CD4-positive, alpha-beta memory T cell (primary cell): ENCODE results near the gene ZDHHC23. TPM values are rescaled to one million over a fixed set of nuclear protein-coding genes. Genes with fewer than 3 reads are reported as not detected.

ENCODE experiments used
- CTCF ChIA-PET: fragments of 350-600 bp; sonication (Branson Sonifier 250); formaldehyde crosslinking; loops from one replicate; lab custom pipeline; 2021; ENCODE audit warnings: inconsistent platforms; ENCODE audit not compliant: partially characterized antibody; lab: Charles Lee
- POLR2A ChIA-PET: fragments of 350-600 bp; sonication (Branson Sonifier 250); formaldehyde crosslinking; loops from one replicate; lab custom pipeline; 2021; ENCODE audit not compliant: partially characterized antibody; lab: Charles Lee
- DNase-seq, 5 donors: peaks; one replicate each; pipeline versions ENCODE4 v3.0.0 to v3.0.0-alpha.2; 2020 to 2022; ENCODE audit warnings: mixed read lengths in 1 of 5
- H3K27ac ChIP-seq: one replicate; pipeline ENCODE4 v1.7.0; 2013; ENCODE audit warnings: low read depth, low read length
- H3K27me3 ChIP-seq: 2 replicates; pipeline ENCODE4 v1.7.0; 2013; ENCODE audit warnings: mild to moderate bottlenecking, low read length, moderate library complexity; ENCODE audit not compliant: insufficient read depth
- H3K36me3 ChIP-seq: 2 replicates; pipeline ENCODE4 v1.7.0; 2013; ENCODE audit warnings: mild to moderate bottlenecking, low read length, moderate library complexity; ENCODE audit not compliant: insufficient read depth
- H3K4me1 ChIP-seq: 2 replicates; pipeline ENCODE4 v1.7.0; 2013; ENCODE audit warnings: mild to moderate bottlenecking, low read length, moderate library complexity; ENCODE audit not compliant: insufficient read depth
- H3K4me3 ChIP-seq, 2 donors: one replicate each; pipeline ENCODE4 v1.7.0; 2013; ENCODE audit warnings: low read length in 2 of 2, mild to moderate bottlenecking in 1 of 2
- H3K9me3 ChIP-seq, 2 donors: one replicate each; pipeline ENCODE4 v1.7.0; 2013; ENCODE audit warnings: low read length in 2 of 2, control low read depth in 1 of 2; ENCODE audit not compliant: control insufficient read depth in 1 of 2
- H3K27ac Mint-ChIP-seq, 7 donors: one replicate each; pipeline ENCODE4 v1.8.0; 2020 to 2021; ENCODE audit warnings: mixed read lengths in 7 of 7, mild to moderate bottlenecking in 6 of 7, inconsistent platforms in 3 of 7, moderate library complexity in 3 of 7
- H3K27me3 Mint-ChIP-seq, 2 donors: one replicate each; pipeline ENCODE4 v1.8.0; 2020 to 2021; ENCODE audit warnings: mixed read lengths in 2 of 2
- H3K36me3 Mint-ChIP-seq, 2 donors: one replicate each; pipeline ENCODE4 v1.8.0; 2020 to 2021; ENCODE audit warnings: mixed read lengths in 2 of 2, inconsistent platforms in 1 of 2, mild to moderate bottlenecking in 1 of 2
- H3K4me1 Mint-ChIP-seq, 4 donors: one replicate each; pipeline ENCODE4 v1.8.0; 2020 to 2021; ENCODE audit warnings: mixed read lengths in 4 of 4, mild to moderate bottlenecking in 1 of 4
- H3K4me3 Mint-ChIP-seq, 8 donors: one replicate each; pipeline ENCODE4 v1.8.0; 2020 to 2021; ENCODE audit warnings: mixed read lengths in 8 of 8, mild to moderate bottlenecking in 7 of 8, moderate library complexity in 6 of 8, inconsistent platforms in 3 of 8
- H3K9me3 Mint-ChIP-seq, 8 donors: one replicate each; pipeline ENCODE4 v1.8.0; 2020 to 2021; ENCODE audit warnings: mixed read lengths in 8 of 8, mild to moderate bottlenecking in 5 of 8, inconsistent platforms in 3 of 8, moderate library complexity in 1 of 8
- intact Hi-C: fragments of 100-400 bp; cut with micrococcal nuclease; formaldehyde crosslinking; loops from one replicate; pipeline ENCODE4 v1.15.1; 2023
- polyA plus RNA-seq, 2 donors: library from polyadenylated mRNA; unstranded; fragments of 300-500 nt; fragmentation: Illumina TruSeq; gene quantifications; one replicate each; pipeline ENCODE4 v1.2.3, GENCODE V29; 2021
- total RNA-seq, 2 experiments: library from RNA; stranded (reverse); gene quantifications; one replicate each; pipeline ENCODE4 v1.2.3, GENCODE V29; 2021

ZDHHC23 gene
- total and polyA plus RNA-seq, 4 experiments from 2014 or later: 0.82 to 7.3 (median 3.1) TPM

DNA sequence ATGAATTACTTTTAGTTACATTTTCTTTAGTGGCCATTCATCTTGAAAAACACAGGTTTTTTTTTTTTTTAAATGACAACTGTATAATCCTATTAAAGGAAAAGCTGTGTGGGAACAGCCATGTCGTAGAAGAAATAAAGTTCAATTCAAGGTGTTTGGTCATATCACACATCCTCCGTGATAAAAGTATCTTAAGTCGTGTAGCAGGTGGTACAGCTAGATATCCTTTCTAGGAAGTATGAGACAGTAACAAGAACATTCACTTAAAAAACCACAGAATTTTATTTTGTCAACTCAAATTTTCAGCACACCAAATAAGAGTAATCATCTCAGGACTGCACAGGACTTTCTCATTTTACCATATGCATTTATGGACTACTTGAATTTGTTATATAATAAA, 16.1 kb downstream of the ZDHHC23 start:
- Mint-ChIP-seq H3K4me3 (no peak overlapping the region), H3K27ac (peak overlapping the region in 1 of 7 donors; percentile 32), H3K4me1 (peaks cover 3 to 10% (median 6%) of the 10 kb centered on the region in 4 donors), H3K27me3 (no peaks in the 10 kb centered on the region), H3K9me3 (peaks cover 0 to 3% (median 0%) of the 10 kb centered on the region in 8 donors), H3K36me3 (peaks cover 18 to 20% of the 10 kb centered on the region in 2 donors)
- no peak overlapping the region for H3K4me3 ChIP-seq
- H3K36me3 ChIP-seq: no peaks in the 10 kb centered on the region
- no peaks in the 10 kb centered on the region for H3K9me3 ChIP-seq
- ChIA-PET POLR2A (no interaction called here), CTCF (no interaction called here)
- no peaks in the 10 kb centered on the region for H3K27me3 ChIP-seq
- H3K4me1 ChIP-seq: no peaks in the 10 kb centered on the region
- no peak overlapping the region for H3K27ac ChIP-seq
- no peak for DNase-seq
- intact Hi-C loops: no loop called here

DNA sequence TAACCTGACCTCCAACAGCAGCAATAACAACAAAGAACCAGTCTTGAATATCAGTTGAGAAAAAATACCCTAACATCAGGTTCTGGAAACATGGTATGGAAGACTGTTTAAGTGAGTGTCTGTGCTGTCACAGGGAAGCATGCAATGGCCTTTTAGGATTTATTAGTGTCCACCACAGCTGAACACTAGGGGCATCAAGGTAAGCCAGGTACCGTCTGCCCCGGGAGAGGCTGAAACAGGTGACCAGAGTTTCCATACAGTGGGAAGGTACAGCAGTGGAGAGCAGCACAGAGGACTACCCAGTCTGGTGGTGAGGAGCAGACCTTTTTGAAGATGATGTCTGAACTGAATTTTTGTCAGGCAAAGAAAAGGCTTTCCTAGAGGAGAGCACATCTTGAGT, 18.4 kb downstream of the ZDHHC23 start:
- Mint-ChIP-seq H3K27ac (no peak overlapping the region), H3K27me3 (no peaks in the 10 kb centered on the region), H3K9me3 (peaks cover 0 to 8% (median under 1%) of the 10 kb centered on the region in 8 donors), H3K4me1 (peaks cover 3 to 10% (median 6%) of the 10 kb centered on the region in 4 donors), H3K4me3 (no peak overlapping the region), H3K36me3 (peaks cover 7 to 18% of the 10 kb centered on the region in 2 donors)
- CTCF ChIA-PET: no interaction called here
- Histone ChIP-seq H3K36me3 (no peaks in the 10 kb centered on the region), H3K27ac (no peak overlapping the region), H3K9me3 (no peaks in the 10 kb centered on the region), H3K4me1 (no peaks in the 10 kb centered on the region), H3K27me3 (no peaks in the 10 kb centered on the region), H3K4me3 (no peak overlapping the region)
- POLR2A ChIA-PET: no interaction called here
- DNase-seq: no peak
- intact Hi-C loops: no loop called here

DNA sequence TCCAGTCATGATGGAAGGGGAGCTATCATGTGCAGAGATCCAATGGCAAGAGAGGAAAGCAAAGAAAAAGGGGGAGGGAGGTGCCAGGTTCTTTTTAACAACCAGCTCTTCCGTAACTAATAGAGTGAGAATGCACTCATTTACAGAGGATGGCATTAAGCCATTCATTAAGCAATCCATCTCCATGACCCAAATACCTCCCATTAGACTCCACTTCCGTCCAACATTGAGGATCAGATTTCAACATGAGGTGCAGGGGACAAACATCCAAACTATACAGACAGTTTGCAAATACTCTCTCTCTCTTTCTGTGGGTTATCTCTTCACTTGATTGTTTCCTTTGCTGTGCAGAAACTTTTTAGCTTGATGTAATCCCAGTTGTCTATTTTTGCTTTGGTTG, 21.2 kb downstream of the ZDHHC23 start:
- H3K27ac Mint-ChIP-seq: no peak overlapping the region
- no peaks in the 10 kb centered on the region for H3K27me3 Mint-ChIP-seq
- CTCF ChIA-PET: no interaction called here
- Histone ChIP-seq H3K27me3 (no peaks in the 10 kb centered on the region), H3K9me3 (peaks cover 0 to 4% of the 10 kb centered on the region in 2 donors), H3K4me3 (no peak overlapping the region), H3K4me1 (no peaks in the 10 kb centered on the region), H3K36me3 (no peaks in the 10 kb centered on the region), H3K27ac (no peak overlapping the region)
- H3K36me3 Mint-ChIP-seq: peaks cover 25 to 42% of the 10 kb centered on the region in 2 donors
- no peak for DNase-seq
- peaks cover 3 to 10% (median 4%) of the 10 kb centered on the region in 4 donors for H3K4me1 Mint-ChIP-seq
- peaks cover 2 to 33% (median 25%) of the 10 kb centered on the region in 8 donors for H3K9me3 Mint-ChIP-seq
- intact Hi-C loops: no loop called here
- POLR2A ChIA-PET: no interaction called here
- H3K4me3 Mint-ChIP-seq: no peak overlapping the region

DNA sequence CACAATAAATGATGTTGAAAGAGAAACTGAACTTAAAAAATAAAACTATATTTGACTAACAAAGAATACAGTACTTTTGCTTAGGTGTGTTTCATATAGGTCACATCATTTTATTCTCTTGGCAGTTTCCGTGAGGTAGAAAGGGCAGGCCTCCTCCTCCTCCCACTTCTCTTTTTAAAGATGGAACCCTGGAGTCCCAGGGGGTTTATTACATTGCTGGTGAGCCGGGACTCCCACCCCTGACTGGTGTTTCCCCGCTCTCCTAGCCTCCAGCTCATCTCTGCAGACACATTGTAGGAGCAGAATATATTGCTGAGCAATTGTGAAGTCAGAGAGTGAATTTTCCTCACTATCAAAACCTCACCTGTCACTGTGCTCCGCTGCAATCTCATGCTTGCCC, 30.0 kb downstream of the ZDHHC23 start:
- H3K27ac Mint-ChIP-seq: no peak overlapping the region
- no peaks in the 10 kb centered on the region for H3K27me3 ChIP-seq

DNA sequence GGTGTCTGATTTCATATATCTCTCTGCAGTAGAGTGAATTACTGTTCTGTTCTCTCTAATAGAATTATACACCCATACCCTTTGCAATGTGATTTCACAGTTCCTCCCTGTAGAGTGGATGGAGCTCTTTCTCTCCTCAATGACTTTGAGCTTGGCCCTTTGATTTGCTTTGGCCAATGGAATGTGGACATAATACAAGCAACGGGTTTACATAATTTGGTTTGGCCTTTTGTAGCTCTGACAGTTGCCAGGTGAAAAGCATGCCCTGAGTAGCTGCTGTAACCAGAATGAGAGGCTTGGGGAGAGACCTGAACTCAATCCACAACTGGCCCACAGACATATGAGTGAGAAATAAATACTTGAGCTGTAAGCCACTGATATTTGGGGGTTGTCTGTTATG, 32.1 kb downstream of the ZDHHC23 start:
- POLR2A ChIA-PET: no interaction called here
- H3K36me3 Mint-ChIP-seq: peaks cover 37 to 79% of the 10 kb centered on the region in 2 donors
- H3K36me3 ChIP-seq: no peaks in the 10 kb centered on the region
- no peaks in the 10 kb centered on the region for H3K9me3 ChIP-seq
- no peak overlapping the region for H3K4me3 ChIP-seq
- no peak overlapping the region for H3K27ac ChIP-seq
- CTCF ChIA-PET: interaction anchor here (0.6 kb wide), 1 partner anchor 308 kb away, joined by 3 read pairs; no protein-coding TSS in a partner anchor
- no peak overlapping the region for H3K4me3 Mint-ChIP-seq
- H3K27me3 ChIP-seq: no peaks in the 10 kb centered on the region
- H3K9me3 Mint-ChIP-seq: peaks cover 0 to 1% (median under 1%) of the 10 kb centered on the region in 8 donors
- no peaks in the 10 kb centered on the region for H3K4me1 ChIP-seq
- H3K4me1 Mint-ChIP-seq: peaks cover 0 to 4% (median 1%) of the 10 kb centered on the region in 4 donors
- intact Hi-C loops: no loop called here
- H3K27ac Mint-ChIP-seq: no peak overlapping the region
- H3K27me3 Mint-ChIP-seq: no peaks in the 10 kb centered on the region
- no peak for DNase-seq

More for the DNA sequence above, 30.0 kb downstream of the ZDHHC23 start:
- H3K4me3 Mint-ChIP-seq: no peak overlapping the region
- no peaks in the 10 kb centered on the region for H3K27me3 Mint-ChIP-seq
- H3K4me3 ChIP-seq: no peak overlapping the region
- no peaks in the 10 kb centered on the region for H3K4me1 Mint-ChIP-seq
- no peak overlapping the region for H3K27ac ChIP-seq
- intact Hi-C loops: no loop called here
- H3K4me1 ChIP-seq: no peaks in the 10 kb centered on the region
- no peaks in the 10 kb centered on the region for H3K36me3 ChIP-seq
- no peak for DNase-seq
- H3K36me3 Mint-ChIP-seq: peaks cover 49 to 79% of the 10 kb centered on the region in 2 donors
- ChIA-PET POLR2A (no interaction called here), CTCF (no interaction called here)
- peaks cover 0 to 3% of the 10 kb centered on the region in 2 donors for H3K9me3 ChIP-seq
- peaks cover 2 to 22% (median 20%) of the 10 kb centered on the region in 8 donors for H3K9me3 Mint-ChIP-seq

DNA sequence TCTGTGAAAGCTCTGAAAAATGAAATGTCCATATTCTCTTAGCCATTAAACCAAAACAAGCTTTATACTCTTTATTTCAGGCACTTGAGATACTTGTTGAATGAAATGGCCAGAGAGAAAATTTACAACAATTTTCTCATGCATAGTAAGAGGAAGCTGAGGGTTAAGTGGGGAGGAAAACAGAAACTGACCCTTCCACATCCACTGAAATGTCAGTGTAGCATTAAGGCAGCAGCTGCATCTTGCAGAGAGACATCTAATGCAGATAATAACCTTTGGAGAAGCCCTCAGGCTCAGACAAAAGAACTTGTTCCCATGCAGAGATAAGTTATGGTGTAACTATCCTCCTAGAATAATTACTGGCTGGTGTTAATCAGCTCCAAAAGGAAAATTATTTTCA, 34.0 kb downstream of the ZDHHC23 start:
- POLR2A ChIA-PET: no interaction called here
- H3K27me3 Mint-ChIP-seq: no peaks in the 10 kb centered on the region
- intact Hi-C loops: no loop called here

DNA sequence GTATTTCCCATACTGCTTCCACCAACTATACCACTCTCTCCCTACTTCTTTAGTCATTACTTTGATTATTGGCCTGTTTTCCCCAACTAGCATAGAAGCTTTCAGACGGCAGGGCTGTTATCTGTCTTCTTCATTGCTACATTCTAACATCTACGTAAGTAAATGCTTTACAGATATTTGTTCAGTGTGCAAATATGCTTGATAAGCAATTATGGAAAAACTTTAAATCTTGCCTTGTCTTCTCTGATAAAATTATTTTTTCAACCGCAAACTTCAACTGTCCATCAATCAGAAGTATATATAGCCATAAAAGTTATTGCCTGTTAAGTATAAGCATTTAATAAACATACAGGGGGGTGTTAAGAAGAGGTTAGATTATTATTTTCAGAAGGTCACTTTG, 35.7 kb downstream of the ZDHHC23 start:
- ChIA-PET CTCF (no interaction called here), POLR2A (no interaction called here)
- Histone ChIP-seq H3K4me1 (peaks cover 4% of the 10 kb centered on the region), H3K27ac (no peak overlapping the region), H3K36me3 (no peaks in the 10 kb centered on the region), H3K4me3 (no peak overlapping the region), H3K9me3 (no peaks in the 10 kb centered on the region), H3K27me3 (no peaks in the 10 kb centered on the region)
- Mint-ChIP-seq H3K4me1 (peaks cover 4 to 16% (median 8%) of the 10 kb centered on the region in 4 donors), H3K9me3 (peaks cover 0 to 3% (median 0%) of the 10 kb centered on the region in 8 donors), H3K36me3 (peaks cover 36 to 68% of the 10 kb centered on the region in 2 donors), H3K4me3 (no peak overlapping the region), H3K27ac (no peak overlapping the region), H3K27me3 (no peaks in the 10 kb centered on the region)
- intact Hi-C loops: no loop called here
- no peak for DNase-seq

More for the DNA sequence above, 34.0 kb downstream of the ZDHHC23 start:
- H3K4me1 Mint-ChIP-seq: peaks cover 4 to 16% (median 8%) of the 10 kb centered on the region in 4 donors
- H3K36me3 ChIP-seq: no peaks in the 10 kb centered on the region
- H3K9me3 Mint-ChIP-seq: peaks cover 0 to 3% (median 0%) of the 10 kb centered on the region in 8 donors
- H3K4me3 Mint-ChIP-seq: no peak overlapping the region
- no peaks in the 10 kb centered on the region for H3K27me3 ChIP-seq
- H3K27ac ChIP-seq: no peak overlapping the region
- no peaks in the 10 kb centered on the region for H3K9me3 ChIP-seq
- H3K4me1 ChIP-seq: peaks cover 4% of the 10 kb centered on the region
- H3K27ac Mint-ChIP-seq: no peak overlapping the region
- CTCF ChIA-PET: no interaction called here
- peaks cover 43 to 79% of the 10 kb centered on the region in 2 donors for H3K36me3 Mint-ChIP-seq
- H3K4me3 ChIP-seq: no peak overlapping the region
- DNase-seq: no peak
